Progenitor cell of endocrine pancreas (in vitro differentiated cells): ENCODE data around the gene MAP3K5. TPM values are rescaled to one million over a fixed set of nuclear protein-coding genes. Genes with fewer than 3 reads are reported as not detected.
"Not testable (repeated sequence)": the region's sequence is repeated elsewhere in the genome, so short reads cannot be mapped to it uniquely, and the experiment has no call there.

Experiments
- DNase-seq: peaks from one replicate; pipeline ENCODE4 v3.0.0; 2021; ENCODE audit warnings: low spot score; ENCODE audit not compliant: unreplicated experiment
- H3K27ac Mint-ChIP-seq: 2 replicates; pipeline ENCODE4 v1.8.0; 2021; ENCODE audit warnings: mild to moderate bottlenecking, moderate library complexity, mixed read lengths
- H3K27me3 Mint-ChIP-seq: 2 replicates; pipeline ENCODE4 v1.8.0; 2021; ENCODE audit warnings: mixed read lengths
- H3K36me3 Mint-ChIP-seq: 2 replicates; pipeline ENCODE4 v1.8.0; 2022; ENCODE audit warnings: mixed read lengths; ENCODE audit not compliant: insufficient read depth
- H3K4me1 Mint-ChIP-seq: 2 replicates; pipeline ENCODE4 v1.8.0; 2021; ENCODE audit warnings: low read depth, mixed read lengths
- H3K4me3 Mint-ChIP-seq: 2 replicates; pipeline ENCODE4 v1.8.0; 2021; ENCODE audit warnings: low read depth, mild to moderate bottlenecking, moderate library complexity, mixed read lengths
- H3K9me3 Mint-ChIP-seq: 2 replicates; pipeline ENCODE4 v1.8.0; 2021; ENCODE audit warnings: low read depth, mixed read lengths
- total RNA-seq: library from RNA; stranded (reverse); gene quantifications from 2 replicates; pipeline ENCODE4 v1.2.1, GENCODE V29; 2021
- TF ChIP-seq, protein P1 (sequence below): fragments of 200-600 bp; sonication (generic); IDR thresholded peaks from one replicate; pipeline ENCODE4 v1.5.0; 2021; ENCODE audit warnings: antibody characterized with exemption, mild to moderate bottlenecking; ENCODE audit not compliant: unreplicated experiment

Gene MAP3K5
- total RNA-seq, 1 donor from 2014 or later: 1.1 TPM

DNA sequence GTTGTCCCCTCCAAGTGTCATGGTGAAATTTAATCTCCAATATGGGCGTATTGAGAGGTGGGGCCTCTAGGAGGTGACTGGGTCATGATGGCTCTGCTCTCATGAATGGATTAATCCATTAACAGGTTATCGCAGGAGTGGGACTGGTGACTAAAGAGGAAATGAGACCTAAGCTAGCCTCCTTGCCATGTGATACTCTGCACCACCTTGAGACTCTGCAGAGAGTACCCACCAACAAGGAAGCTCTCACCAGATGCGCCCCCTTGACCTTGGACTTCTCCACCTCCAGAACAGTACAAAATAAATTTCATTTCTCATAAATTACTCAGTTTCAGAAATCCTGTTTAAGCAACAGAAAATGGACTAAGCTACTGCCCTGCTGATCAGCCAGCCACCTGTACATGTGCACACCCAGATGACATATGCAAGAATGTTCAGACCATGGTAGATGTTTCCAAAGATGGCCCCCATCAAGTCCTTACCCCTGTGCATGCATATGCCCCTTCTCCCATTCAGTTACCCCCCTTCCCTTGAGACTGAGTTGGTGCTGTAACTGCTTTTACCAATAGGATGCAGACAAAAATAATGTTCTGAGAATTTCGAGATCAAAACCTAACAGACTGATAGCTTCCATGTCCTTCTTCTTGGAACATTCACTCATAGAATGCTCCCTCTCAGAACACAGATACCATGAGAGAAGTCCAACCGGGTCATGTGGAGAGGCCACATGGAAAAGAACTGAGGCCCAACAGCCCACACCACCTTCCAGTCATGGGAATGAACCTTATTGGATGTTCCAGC is 28.4 kb downstream of the MAP3K5 start:
- Mint-ChIP-seq H3K4me1 (no peaks in the 10 kb centered on the region), H3K27ac (no peak overlapping the region), H3K4me3 (no peak overlapping the region), H3K27me3 (no peaks in the 10 kb centered on the region), H3K36me3 (no peaks in the 10 kb centered on the region), H3K9me3 (no peaks in the 10 kb centered on the region)
- TF ChIP-seq, protein P1, sequence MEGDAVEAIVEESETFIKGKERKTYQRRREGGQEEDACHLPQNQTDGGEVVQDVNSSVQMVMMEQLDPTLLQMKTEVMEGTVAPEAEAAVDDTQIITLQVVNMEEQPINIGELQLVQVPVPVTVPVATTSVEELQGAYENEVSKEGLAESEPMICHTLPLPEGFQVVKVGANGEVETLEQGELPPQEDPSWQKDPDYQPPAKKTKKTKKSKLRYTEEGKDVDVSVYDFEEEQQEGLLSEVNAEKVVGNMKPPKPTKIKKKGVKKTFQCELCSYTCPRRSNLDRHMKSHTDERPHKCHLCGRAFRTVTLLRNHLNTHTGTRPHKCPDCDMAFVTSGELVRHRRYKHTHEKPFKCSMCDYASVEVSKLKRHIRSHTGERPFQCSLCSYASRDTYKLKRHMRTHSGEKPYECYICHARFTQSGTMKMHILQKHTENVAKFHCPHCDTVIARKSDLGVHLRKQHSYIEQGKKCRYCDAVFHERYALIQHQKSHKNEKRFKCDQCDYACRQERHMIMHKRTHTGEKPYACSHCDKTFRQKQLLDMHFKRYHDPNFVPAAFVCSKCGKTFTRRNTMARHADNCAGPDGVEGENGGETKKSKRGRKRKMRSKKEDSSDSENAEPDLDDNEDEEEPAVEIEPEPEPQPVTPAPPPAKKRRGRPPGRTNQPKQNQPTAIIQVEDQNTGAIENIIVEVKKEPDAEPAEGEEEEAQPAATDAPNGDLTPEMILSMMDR: no peak
- DNase-seq: no peak

DNA sequence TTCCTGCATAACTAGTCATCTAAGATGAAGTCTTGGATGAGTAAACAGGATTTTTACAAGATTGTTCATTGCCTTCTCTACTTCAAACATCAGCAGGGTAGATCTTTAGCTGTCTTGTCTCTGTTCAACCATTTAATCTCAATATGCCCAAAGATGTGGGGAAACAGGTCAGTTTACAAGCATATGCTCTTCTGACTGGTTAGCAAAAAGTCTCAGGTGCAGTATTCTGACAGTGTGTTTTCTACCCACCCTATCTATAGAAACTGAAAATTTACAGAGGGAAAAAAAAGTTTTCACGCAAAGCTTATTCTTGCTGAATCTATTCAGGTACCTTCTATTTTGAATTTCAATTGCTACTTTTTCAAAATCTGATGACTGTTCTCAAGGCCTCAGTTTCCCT is 29.0 kb downstream of the MAP3K5 start:
- TF ChIP-seq, protein P1: no peak
- Mint-ChIP-seq H3K4me1 (no peaks in the 10 kb centered on the region), H3K27me3 (no peaks in the 10 kb centered on the region), H3K9me3 (no peaks in the 10 kb centered on the region), H3K4me3 (no peak overlapping the region), H3K36me3 (no peaks in the 10 kb centered on the region), H3K27ac (no peak overlapping the region)
- no peak for DNase-seq

DNA sequence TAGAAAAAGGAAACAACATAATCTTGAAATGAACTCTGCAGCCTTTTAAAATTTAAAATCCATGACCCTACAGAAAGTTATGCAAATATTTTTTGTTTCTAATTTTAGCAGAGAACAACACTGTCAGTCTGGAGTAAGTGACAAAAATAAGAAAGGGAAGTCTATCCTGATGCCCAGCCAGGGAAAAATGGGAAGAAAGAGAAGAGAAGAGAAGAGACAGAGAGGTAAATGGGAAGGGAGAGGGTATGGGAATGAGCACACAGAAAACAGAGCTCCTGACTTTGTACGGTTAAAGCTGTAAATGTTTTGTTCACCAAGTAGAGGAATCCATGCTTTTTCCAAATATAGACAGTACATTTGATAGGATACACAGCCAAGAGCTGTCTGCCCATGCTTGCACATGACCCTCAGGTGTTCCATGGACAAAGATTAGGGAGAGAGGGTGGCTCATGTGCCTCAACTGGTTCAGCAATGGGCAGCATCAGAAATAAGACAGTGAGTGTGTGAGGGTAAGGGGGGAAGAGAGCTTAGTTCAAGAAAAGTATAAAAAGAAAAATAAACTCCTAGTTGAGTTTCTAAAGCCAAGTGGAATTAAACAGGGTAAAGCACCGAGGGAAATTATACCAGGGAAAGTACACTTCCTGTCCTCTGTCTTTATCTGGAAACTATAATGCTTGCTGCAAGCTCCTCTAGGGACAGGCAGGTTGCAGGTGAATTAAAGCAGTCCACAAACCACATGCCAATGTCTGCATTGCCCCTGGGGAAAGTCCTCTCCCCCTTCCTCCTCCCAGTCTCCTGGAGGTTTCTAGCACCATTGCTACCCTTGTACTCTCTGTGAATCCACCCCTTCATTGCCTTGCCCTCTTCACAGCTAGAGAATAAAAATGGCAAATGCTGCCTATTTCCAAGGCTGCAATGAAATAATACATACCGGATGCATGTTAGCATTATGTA is 30.0 kb downstream of the MAP3K5 start:
- no peaks in the 10 kb centered on the region for H3K36me3 Mint-ChIP-seq
- no peaks in the 10 kb centered on the region for H3K9me3 Mint-ChIP-seq
- no peaks in the 10 kb centered on the region for H3K27me3 Mint-ChIP-seq
- TF ChIP-seq, protein P1: no peak
- H3K4me1 Mint-ChIP-seq: no peaks in the 10 kb centered on the region
- no peak for DNase-seq
- H3K4me3 Mint-ChIP-seq: no peak overlapping the region
- H3K27ac Mint-ChIP-seq: no peak overlapping the region

DNA sequence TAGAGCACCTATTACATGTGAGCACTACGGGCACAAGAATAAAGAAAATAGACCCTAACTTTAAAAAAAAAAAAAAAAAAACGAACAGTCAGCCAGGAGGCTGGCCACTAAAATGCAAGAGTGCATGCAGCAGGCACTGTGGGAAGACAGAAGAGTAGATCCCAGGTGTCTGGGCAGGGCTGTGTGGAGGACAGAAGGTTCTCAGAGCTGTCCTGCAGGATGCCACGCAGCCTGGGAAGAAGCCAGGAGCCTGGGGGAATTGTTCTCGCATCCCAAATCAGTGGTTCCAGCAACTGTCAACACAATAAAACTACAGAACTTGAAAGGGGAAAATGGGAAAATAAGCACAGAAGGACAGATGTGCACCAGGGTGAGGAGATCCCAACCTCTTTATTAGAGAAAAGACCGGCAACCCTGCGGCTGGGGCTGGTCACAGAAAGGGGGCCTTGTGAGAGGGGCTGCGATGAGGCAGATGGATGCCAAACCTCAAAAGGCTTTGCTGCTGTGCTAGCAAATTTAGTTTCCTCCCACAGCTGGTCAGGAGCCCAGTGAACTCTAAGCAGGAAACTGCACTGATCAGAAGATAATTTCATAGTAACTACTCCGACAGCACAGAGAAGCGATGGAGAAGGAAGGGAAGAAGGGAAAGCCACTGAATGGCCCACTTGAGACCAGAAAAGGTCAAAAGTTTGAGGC is 30.9 kb downstream of the MAP3K5 start:
- DNase-seq: no peak
- H3K4me1 Mint-ChIP-seq: no peaks in the 10 kb centered on the region
- H3K9me3 Mint-ChIP-seq: no peaks in the 10 kb centered on the region
- H3K36me3 Mint-ChIP-seq: no peaks in the 10 kb centered on the region
- no peak overlapping the region for H3K27ac Mint-ChIP-seq
- TF ChIP-seq, protein P1: no peak
- H3K27me3 Mint-ChIP-seq: no peaks in the 10 kb centered on the region
- H3K4me3 Mint-ChIP-seq: no peak overlapping the region

DNA sequence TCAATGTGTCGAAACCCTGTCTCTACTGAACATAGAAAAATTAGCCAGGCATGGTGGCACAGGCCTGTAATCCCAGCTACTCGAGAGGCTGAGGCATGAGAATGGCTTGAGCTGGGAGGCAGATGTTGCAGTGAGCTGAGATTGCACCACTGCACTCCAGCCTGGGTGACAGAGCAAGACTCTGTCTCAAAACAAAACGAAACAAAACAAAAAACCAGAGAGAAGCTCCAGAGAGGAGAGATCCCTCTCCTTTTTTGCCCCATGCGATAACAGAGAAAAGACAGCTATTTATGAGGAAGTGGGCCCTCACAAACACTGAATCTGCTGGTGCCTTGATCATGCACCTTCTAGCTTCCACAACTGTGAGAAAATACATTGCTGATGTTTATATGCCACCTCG is 31.5 kb downstream of the MAP3K5 start:
- not testable (repeated sequence) for H3K27me3 Mint-ChIP-seq, H3K9me3 Mint-ChIP-seq, H3K27ac Mint-ChIP-seq, H3K4me3 Mint-ChIP-seq, H3K36me3 Mint-ChIP-seq, DNase-seq, H3K4me1 Mint-ChIP-seq
